ENCODE measurements around the gene PEX26. TPM values are rescaled to one million over a fixed set of nuclear protein-coding genes. Genes with fewer than 3 reads are reported as not detected.
"Not testable (repeated sequence)": the region's sequence is repeated elsewhere in the genome, so short reads cannot be mapped to it uniquely, and the experiment has no call there.

PEX26 gene
- total RNA-seq, 4 donors from 2014 or later = 29.4 to 49.6 (median 39.4) TPM

DNA sequence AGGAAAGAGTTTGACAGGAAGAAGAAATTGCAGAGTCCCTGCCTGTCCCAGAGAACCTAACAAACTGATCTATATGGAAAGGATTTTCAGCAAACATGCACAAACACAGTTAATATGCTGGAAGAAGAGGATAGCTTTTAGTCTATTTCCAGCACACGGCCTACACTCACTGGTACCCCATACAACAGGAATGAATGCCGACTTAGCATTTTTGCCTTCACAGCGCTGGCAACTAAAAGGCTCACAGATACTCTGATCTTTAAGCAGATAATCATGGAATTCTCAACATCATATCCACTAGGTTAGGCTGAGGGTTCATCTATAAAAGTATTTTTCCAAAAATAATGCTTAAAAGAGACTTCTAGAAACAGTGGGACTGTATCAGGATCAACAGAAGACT, 23.0 kb downstream of the PEX26 start:
- H3K27me3 ChIP-seq = no peaks in the 10 kb centered on the region
- DNase-seq = no peak
- H3K4me1 ChIP-seq = peaks cover 0 to 5% of the 10 kb centered on the region in 2 donors
- no peak overlapping the region for H3K4me3 ChIP-seq (replicated peaks in 1 of 3)
- H3K9me3 ChIP-seq = no peaks in the 10 kb centered on the region
- no peak for TF ChIP-seq POLR2A (IDR thresholded peaks at IDR 0.05)
- TF ChIP-seq, protein P1, sequence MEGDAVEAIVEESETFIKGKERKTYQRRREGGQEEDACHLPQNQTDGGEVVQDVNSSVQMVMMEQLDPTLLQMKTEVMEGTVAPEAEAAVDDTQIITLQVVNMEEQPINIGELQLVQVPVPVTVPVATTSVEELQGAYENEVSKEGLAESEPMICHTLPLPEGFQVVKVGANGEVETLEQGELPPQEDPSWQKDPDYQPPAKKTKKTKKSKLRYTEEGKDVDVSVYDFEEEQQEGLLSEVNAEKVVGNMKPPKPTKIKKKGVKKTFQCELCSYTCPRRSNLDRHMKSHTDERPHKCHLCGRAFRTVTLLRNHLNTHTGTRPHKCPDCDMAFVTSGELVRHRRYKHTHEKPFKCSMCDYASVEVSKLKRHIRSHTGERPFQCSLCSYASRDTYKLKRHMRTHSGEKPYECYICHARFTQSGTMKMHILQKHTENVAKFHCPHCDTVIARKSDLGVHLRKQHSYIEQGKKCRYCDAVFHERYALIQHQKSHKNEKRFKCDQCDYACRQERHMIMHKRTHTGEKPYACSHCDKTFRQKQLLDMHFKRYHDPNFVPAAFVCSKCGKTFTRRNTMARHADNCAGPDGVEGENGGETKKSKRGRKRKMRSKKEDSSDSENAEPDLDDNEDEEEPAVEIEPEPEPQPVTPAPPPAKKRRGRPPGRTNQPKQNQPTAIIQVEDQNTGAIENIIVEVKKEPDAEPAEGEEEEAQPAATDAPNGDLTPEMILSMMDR (IDR thresholded peaks at IDR 0.05) = no peak
- intact Hi-C loops (cut with DNase I) = no loop called here
- H3K36me3 ChIP-seq = no peaks in the 10 kb centered on the region
- no peak overlapping the region for H3K27ac ChIP-seq
- WGBS, 2 donors = 90 to 94% methylated on average over 3 of the region's 3 CpGs

DNA sequence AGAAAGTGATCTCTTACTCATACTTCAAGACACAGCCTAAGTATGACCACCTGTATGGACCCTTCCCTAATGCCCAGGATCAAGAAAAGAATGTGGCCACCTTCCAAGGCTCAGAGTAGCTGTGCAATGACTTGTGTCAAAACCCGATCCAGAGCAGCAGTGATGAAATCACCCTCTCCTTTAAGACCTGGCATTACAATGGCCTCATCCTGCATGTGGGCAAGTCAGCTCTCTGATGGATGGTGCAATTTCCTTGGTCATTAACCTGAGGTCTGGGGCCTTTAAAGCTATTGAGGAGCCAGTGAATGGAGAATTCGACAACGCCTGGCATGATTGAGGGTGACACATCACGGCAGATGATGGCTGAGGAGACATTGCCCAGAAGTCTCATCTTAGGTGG, 23.7 kb downstream of the PEX26 start:
- H3K4me3 ChIP-seq (replicated peaks in 1 of 3) = no peak overlapping the region
- peak; percentile 34 to 44 for DNase-seq
- TF ChIP-seq, protein P1 (IDR thresholded peaks at IDR 0.05) = no peak
- TF ChIP-seq POLR2A (IDR thresholded peaks at IDR 0.05) = no peak
- no peaks in the 10 kb centered on the region for H3K36me3 ChIP-seq
- no peak overlapping the region for H3K27ac ChIP-seq
- H3K9me3 ChIP-seq = no peaks in the 10 kb centered on the region
- 68 to 69% methylated on average over 4 of the region's 4 CpGs for WGBS, 2 donors
- H3K27me3 ChIP-seq = no peaks in the 10 kb centered on the region
- intact Hi-C loops (cut with DNase I) = no loop called here
- peaks cover 0 to 5% of the 10 kb centered on the region in 2 donors for H3K4me1 ChIP-seq

DNA sequence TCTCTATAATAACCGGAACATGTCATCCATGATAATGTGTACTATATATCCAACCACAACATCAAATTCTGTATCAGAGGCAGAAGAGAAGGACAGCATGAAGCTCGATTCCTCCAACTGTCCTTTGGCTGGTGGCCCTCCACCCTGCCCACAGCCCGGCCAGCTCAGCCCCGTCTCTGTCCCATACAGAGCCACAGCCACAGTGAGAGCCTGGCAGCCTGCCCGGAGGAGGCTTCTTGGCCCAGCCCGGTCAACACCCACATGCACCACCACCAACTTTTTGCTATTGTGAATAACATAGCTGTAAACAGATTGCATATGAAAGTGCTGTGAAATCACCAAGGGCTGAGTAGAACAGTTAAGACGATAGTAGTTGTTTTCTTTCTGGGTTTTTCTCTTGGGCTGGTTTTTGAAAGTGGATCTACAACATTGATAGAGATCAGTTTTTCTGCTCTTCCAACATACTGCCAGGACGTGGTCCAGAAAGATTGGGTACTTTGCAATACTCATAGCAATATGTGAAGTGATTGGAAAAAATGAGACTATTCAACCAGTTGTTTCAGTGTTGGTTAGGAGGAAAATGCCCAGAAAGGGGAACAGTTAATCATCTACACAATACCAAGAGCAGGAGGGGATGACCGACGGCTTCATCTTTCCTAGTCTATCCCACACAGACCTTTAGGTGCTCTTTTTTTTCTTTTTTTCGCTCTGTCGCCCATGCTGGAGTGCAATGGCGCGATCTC, 25.9 kb downstream of the PEX26 start:
- H3K4me1 ChIP-seq = peaks cover 0 to 5% of the 10 kb centered on the region in 2 donors
- TF ChIP-seq, protein P1 (IDR thresholded peaks at IDR 0.05) = no peak
- no peak for TF ChIP-seq POLR2A (IDR thresholded peaks at IDR 0.05)
- 93 to 97% methylated on average over 13 to 14 of the region's 14 CpGs for WGBS, 2 donors
- no peaks in the 10 kb centered on the region for H3K36me3 ChIP-seq
- no peak overlapping the region for H3K4me3 ChIP-seq (replicated peaks in 1 of 3)
- H3K27me3 ChIP-seq = no peaks in the 10 kb centered on the region
- H3K9me3 ChIP-seq = no peaks in the 10 kb centered on the region
- H3K27ac ChIP-seq = no peak overlapping the region
- no peak for DNase-seq
- intact Hi-C loops (cut with DNase I) = no loop called here

DNA sequence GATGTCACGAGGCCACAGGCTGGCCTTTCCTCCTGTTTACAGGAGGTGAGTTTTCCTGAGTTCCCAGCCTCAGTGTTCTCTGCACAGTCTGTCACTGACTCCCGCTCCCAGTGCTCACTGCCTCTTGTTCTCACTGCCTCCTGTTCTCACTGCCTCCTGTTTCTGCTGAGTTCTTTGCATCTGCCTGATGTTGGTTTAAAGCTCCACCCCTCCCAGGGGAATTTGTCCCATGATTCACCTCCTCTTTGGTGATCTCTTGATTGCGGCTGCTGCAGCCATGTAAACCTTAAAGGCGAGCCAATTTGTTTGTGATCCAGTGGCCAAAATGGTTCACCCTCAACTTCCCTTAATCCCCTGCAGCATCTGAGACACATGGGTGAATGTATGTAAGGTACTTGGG, 26.8 kb downstream of the PEX26 start:
- TF ChIP-seq, protein P1 (IDR thresholded peaks at IDR 0.05) = no peak
- no peak for TF ChIP-seq POLR2A (IDR thresholded peaks at IDR 0.05)
- no peak for DNase-seq
- Histone ChIP-seq H3K4me1 (peaks cover under 1 to 5% of the 10 kb centered on the region in 2 donors), H3K9me3 (no peaks in the 10 kb centered on the region), H3K27me3 (no peaks in the 10 kb centered on the region), H3K27ac (no peak overlapping the region), H3K4me3 (replicated peaks in 1 of 3) (no peak overlapping the region), H3K36me3 (no peaks in the 10 kb centered on the region)
- intact Hi-C loops (cut with DNase I) = no loop called here
- 87 to 93% methylated on average over 4 of the region's 4 CpGs for WGBS, 2 donors

DNA sequence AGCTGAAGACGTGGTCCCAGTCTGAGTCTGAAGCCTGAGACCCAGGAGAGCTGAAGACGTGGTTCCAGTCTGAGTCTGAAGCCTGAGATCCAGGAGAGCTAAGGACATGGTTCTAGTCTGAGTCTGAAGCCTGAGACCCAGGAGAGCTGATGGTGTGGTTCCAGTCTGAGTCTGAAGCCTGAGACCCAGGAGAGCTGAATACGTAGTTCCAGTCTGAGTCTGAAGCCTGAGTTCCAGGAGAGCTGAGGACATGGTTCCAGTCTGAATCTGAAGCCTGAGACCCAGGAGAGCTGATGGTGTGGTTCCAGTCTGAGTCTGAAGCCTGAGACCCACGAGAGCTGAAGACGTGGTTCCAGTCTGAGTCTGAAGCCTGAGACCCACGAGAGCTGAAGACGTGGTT, 28.2 kb downstream of the PEX26 start:
- H3K36me3 ChIP-seq; intact Hi-C loops (cut with DNase I); DNase-seq; H3K27me3 ChIP-seq; H3K4me3 ChIP-seq (replicated peaks in 1 of 3); H3K27ac ChIP-seq; H3K9me3 ChIP-seq: not testable (repeated sequence)
- WGBS, 2 donors = 96 to 98% methylated on average over 5 to 7 of the region's 7 CpGs
- H3K4me1 ChIP-seq = peaks cover 11 to 16% of the 10 kb centered on the region in 2 donors

DNA sequence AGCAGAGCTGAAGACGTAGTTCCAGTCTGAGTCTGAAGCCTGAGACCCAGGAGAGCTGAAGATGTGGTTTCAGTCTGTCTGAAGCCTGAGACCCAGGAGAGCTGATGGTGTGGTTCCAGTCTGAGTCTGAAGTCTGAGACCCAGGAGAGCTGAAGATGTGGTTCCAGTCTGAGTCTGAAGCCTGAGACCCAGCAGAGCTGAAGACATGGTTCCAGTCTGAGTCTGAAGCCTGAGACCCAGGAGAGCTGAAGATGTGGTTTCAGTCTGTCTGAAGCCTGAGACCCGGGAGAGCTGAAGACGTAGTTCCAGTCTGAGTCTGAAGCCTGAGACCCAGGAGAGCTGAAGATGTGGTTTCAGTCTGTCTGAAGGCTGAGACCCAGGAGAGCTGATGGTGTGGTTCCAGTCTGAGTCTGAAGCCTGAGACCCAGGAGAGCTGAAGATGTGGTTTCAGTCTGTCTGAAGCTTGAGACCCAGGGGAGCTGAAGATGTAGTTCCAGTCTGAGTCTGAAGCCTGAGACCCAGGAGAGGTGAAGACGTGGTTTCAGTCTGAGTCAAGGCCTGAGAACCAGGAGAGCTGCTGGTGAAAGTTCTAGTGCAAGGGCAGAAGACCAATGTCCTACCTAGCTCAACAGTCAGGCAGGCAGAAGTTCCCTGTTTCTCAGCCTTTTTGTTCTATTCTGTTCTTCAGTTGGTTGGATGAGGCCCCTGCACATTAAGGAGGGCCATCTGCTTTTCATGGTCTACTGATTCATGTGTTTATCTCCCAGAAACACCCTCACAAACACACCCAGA, 29.0 kb downstream of the PEX26 start:
- intact Hi-C loops (cut with DNase I); H3K9me3 ChIP-seq; H3K36me3 ChIP-seq; H3K27me3 ChIP-seq; H3K4me3 ChIP-seq (replicated peaks in 1 of 3); DNase-seq; H3K27ac ChIP-seq: not testable (repeated sequence)
- H3K4me1 ChIP-seq = peaks cover 17 to 19% of the 10 kb centered on the region in 2 donors
- 67 to 93% methylated on average over 2 to 4 of the region's 4 CpGs for WGBS, 2 donors
